Mesothelial cell of epicardium (in vitro differentiated cells): ENCODE data around the gene ACMSD. TPM values are rescaled to one million over a fixed set of nuclear protein-coding genes. Genes with fewer than 3 reads are reported as not detected.

ENCODE experiments used
- DNase-seq, 2 experiments: peaks; one replicate each; pipeline ENCODE4 v3.0.0; 2021; ENCODE audit warnings: low spot score in 2 of 2; ENCODE audit not compliant: unreplicated experiment in 2 of 2
- H3K27ac Mint-ChIP-seq: 2 replicates; pipeline ENCODE4 v1.8.0; 2021; ENCODE audit warnings: mixed read lengths
- H3K27me3 Mint-ChIP-seq: 2 replicates; pipeline ENCODE4 v1.8.0; 2021; ENCODE audit warnings: low read depth, mixed read lengths
- H3K36me3 Mint-ChIP-seq: 2 replicates; pipeline ENCODE4 v1.8.0; 2021; ENCODE audit warnings: mixed read lengths
- H3K4me1 Mint-ChIP-seq: 2 replicates; pipeline ENCODE4 v1.8.0; 2021; ENCODE audit warnings: mixed read lengths
- H3K4me3 Mint-ChIP-seq: 2 replicates; pipeline ENCODE4 v1.8.0; 2021; ENCODE audit warnings: mild to moderate bottlenecking, moderate library complexity, mixed read lengths
- H3K9me3 Mint-ChIP-seq: 2 replicates; pipeline ENCODE4 v1.8.0; 2021; ENCODE audit warnings: mixed read lengths
- CTCF ChIP-seq: fragments of 200-600 bp; sonication (generic); IDR thresholded peaks from one replicate; pipeline ENCODE4 v1.5.0; 2021; ENCODE audit warnings: antibody characterized with exemption; ENCODE audit not compliant: unreplicated experiment
- total RNA-seq: library from RNA; stranded (reverse); gene quantifications from 3 replicates; pipeline ENCODE4 v1.2.1, GENCODE V29; 2021

Gene ACMSD
- total RNA-seq, 1 donor from 2014 or later = not detected

DNA sequence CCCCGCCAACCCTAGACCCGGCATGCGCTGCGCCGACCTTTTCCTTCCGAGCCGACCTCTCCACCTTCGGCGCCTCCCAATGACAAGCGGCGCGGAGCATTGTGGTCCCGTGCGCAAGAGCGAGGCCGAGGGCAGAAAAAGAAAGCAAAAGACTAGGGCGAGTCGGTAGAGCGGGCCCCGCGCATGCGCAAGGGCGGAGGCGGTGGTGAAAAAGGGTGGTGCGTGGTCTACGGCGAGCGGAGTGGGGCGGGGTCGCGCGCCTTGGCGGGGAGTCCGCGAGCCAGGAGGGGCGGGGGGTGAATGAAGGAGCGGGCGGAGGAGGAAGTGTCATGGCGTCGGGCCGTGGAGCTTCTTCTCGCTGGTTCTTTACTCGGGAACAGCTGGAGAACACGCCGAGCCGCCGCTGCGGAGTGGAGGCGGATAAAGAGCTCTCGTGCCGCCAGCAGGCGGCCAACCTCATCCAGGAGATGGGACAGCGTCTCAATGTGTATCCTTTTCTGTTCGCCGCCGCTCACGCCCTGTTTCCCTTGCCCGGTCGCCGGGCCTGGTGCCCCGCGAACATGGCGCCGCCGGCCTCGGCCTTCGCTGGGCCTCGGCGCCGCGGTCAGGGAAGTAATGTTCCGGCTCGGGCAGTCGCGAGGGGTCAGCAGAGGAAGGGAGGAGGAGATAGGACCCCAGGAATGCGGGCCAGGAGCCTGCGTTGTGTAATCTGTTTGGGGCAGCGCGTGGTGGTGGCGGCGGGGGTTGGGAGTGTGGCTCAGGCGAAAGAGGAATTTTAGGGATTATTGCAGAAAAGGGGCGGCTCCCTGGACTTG is 80.3 kb downstream of the ACMSD start, which contains the start of gene CCNT2:
TSS of gene CCNT2 (plus strand) at position 297 of the 815 bp plus-strand sequence. CDS start at position 330, 33 bp downstream.
- peak within 1 kb of the TSS; percentile 100 for H3K27ac Mint-ChIP-seq
- peaks cover 14% of the 10 kb centered on the region for H3K4me1 Mint-ChIP-seq
- H3K27me3 Mint-ChIP-seq = no peaks in the 10 kb centered on the region
- peak; percentile 98 to 100 for DNase-seq
- peak; percentile 30 for TF ChIP-seq CTCF
- H3K9me3 Mint-ChIP-seq = peaks cover 11% of the 10 kb centered on the region
- peaks cover 2% of the 10 kb centered on the region for H3K36me3 Mint-ChIP-seq
- H3K4me3 Mint-ChIP-seq = peak within 1 kb of the TSS; percentile 98

- Mint-ChIP-seq H3K36me3 (peaks cover 1% of the 10 kb centered on the region), H3K27ac (peak overlapping the region; percentile 100), H3K27me3 (no peaks in the 10 kb centered on the region), H3K4me3 (peak overlapping the region; percentile 98), H3K4me1 (peaks cover 14% of the 10 kb centered on the region), H3K9me3 (peaks cover 2% of the 10 kb centered on the region)
- no peak for TF ChIP-seq CTCF
- no peak for DNase-seq
Measured at GRCh38 chr2:134919341-134920210, 81.2 kb downstream of the ACMSD start.

GRCh38 chr2:134924912-134925311 is 86.5 kb downstream of the ACMSD start:
- peaks cover 37% of the 10 kb centered on the region for H3K4me1 Mint-ChIP-seq
- peaks cover 7% of the 10 kb centered on the region for H3K36me3 Mint-ChIP-seq
- H3K27ac Mint-ChIP-seq = no peak overlapping the region
- DNase-seq = no peak
- TF ChIP-seq CTCF = no peak
- no peaks in the 10 kb centered on the region for H3K9me3 Mint-ChIP-seq
- no peak overlapping the region for H3K4me3 Mint-ChIP-seq
- H3K27me3 Mint-ChIP-seq = no peaks in the 10 kb centered on the region

GRCh38 chr2:134926231-134926931 is 88.0 kb downstream of the ACMSD start:
- H3K4me3 Mint-ChIP-seq = no peak overlapping the region
- peak overlapping the region; percentile 68 for H3K27ac Mint-ChIP-seq
- DNase-seq = no peak
- TF ChIP-seq CTCF = no peak
- H3K4me1 Mint-ChIP-seq = peaks cover 30% of the 10 kb centered on the region
- H3K27me3 Mint-ChIP-seq = no peaks in the 10 kb centered on the region
- H3K36me3 Mint-ChIP-seq = peaks cover 8% of the 10 kb centered on the region
- peaks cover 2% of the 10 kb centered on the region for H3K9me3 Mint-ChIP-seq

GRCh38 chr2:134927195-134927594 is 88.8 kb downstream of the ACMSD start:
- Mint-ChIP-seq H3K27ac (peak overlapping the region; percentile 24), H3K9me3 (peaks cover 3% of the 10 kb centered on the region), H3K36me3 (peaks cover 11% of the 10 kb centered on the region), H3K4me1 (peaks cover 25% of the 10 kb centered on the region), H3K27me3 (no peaks in the 10 kb centered on the region), H3K4me3 (no peak overlapping the region)
- no peak for DNase-seq
- no peak for TF ChIP-seq CTCF
